IMR-90 (cell line): Measurements from ENCODE around the gene MYO7B. TPM values are rescaled to one million over a fixed set of nuclear protein-coding genes. Genes with fewer than 3 reads are reported as not detected.

Experiments used
- ATAC-seq: fragments of 200-7000 bp; cut with Tn5 transposase; 2 replicates; pipeline ENCODE4 v1.9.1; 2020; ENCODE audit warnings: low read depth, mild to moderate bottlenecking, moderate library complexity
- BruUV-seq: library from RNA; stranded (reverse); fragments of 400-500 nt; replicated peaks from 2 replicates; lab custom pipeline; 2021; lab: Mats Ljungman, UMichigan
- CTCF ChIA-PET: fragments of 300-600 bp; formaldehyde crosslinking; extraction: SDS; loops from one replicate; lab custom pipeline; 2021; ENCODE audit warnings: antibody characterized with exemption; lab: Yijun Ruan, JAX
- POLR2A ChIA-PET: fragments of 300-600 bp; sonication (Branson Sonifier 250); formaldehyde crosslinking; loops from one replicate; lab custom pipeline; 2022; ENCODE audit warnings: antibody characterized with exemption; ENCODE audit not compliant: unreplicated experiment; lab: Charles Lee
- DNase-seq: peaks from one replicate; pipeline ENCODE4 v3.0.0; 2013
- H2AFZ ChIP-seq: replicated peaks from 2 replicates; pipeline ENCODE3; 2013; ENCODE audit warnings: low read length, mild to moderate bottlenecking; ENCODE audit not compliant: poor library complexity
- H2AK5ac ChIP-seq: 2 replicates; pipeline ENCODE4 v1.6.1; 2013; ENCODE audit warnings: low read depth, low read length, inconsistent platforms
- H2AK9ac ChIP-seq: replicated peaks from 2 replicates; pipeline ENCODE3; 2013; ENCODE audit warnings: mild to moderate bottlenecking, low read depth, low read length, moderate library complexity; ENCODE audit not compliant: poor library complexity
- H2BK120ac ChIP-seq: 2 replicates; pipeline ENCODE4 v1.6.1; 2013; ENCODE audit warnings: low read depth, low read length, inconsistent platforms
- H2BK15ac ChIP-seq: 3 replicates; pipeline ENCODE4 v1.6.1; 2013; ENCODE audit warnings: low read depth, low read length, inconsistent platforms
- H2BK20ac ChIP-seq: 2 replicates; pipeline ENCODE4 v1.6.1; 2013; ENCODE audit warnings: low read depth, mild to moderate bottlenecking, inconsistent platforms, low read length, moderate library complexity
- H2BK5ac ChIP-seq: 2 replicates; pipeline ENCODE4 v1.6.1; 2013; ENCODE audit warnings: mild to moderate bottlenecking, low read depth, low read length, inconsistent platforms; ENCODE audit not compliant: poor library complexity, severe bottlenecking
- H3K14ac ChIP-seq: replicated peaks from 2 replicates; pipeline ENCODE4 v1.6.1; 2013; ENCODE audit warnings: low read depth, low read length, inconsistent platforms
- H3K18ac ChIP-seq: 2 replicates; pipeline ENCODE4 v1.6.1; 2013; ENCODE audit warnings: low read depth, low read length, control low read depth
- H3K23ac ChIP-seq: 2 replicates; pipeline ENCODE4 v1.6.1; 2013; ENCODE audit warnings: low read depth, low read length, inconsistent platforms
- H3K27ac ChIP-seq: 2 replicates; pipeline ENCODE4 v1.5.1; 2013; ENCODE audit warnings: mild to moderate bottlenecking, control low read depth, low read length; ENCODE audit not compliant: insufficient read depth
- H3K27me3 ChIP-seq: 2 replicates; pipeline ENCODE4 v1.6.1; 2013; ENCODE audit warnings: low read length; ENCODE audit not compliant: control insufficient read depth, insufficient read depth
- H3K36me3 ChIP-seq: 2 replicates; pipeline ENCODE4 v1.6.1; 2013; ENCODE audit warnings: low read length, mixed read lengths; ENCODE audit not compliant: control insufficient read depth, insufficient read depth
- H3K4ac ChIP-seq: 2 replicates; pipeline ENCODE4 v1.6.1; 2013; ENCODE audit warnings: low read depth, low read length, inconsistent platforms
- H3K4me1 ChIP-seq: 2 replicates; pipeline ENCODE4 v1.6.1; 2013; ENCODE audit warnings: low read length, mixed read lengths; ENCODE audit not compliant: control insufficient read depth, insufficient read depth
- H3K4me2 ChIP-seq: 2 replicates; pipeline ENCODE4 v1.6.1; 2013; ENCODE audit warnings: low read depth, mild to moderate bottlenecking, control low read depth, low read length, moderate library complexity
- H3K4me3 ChIP-seq: 2 replicates; pipeline ENCODE4 v1.5.1; 2013; ENCODE audit warnings: low read depth, mild to moderate bottlenecking, control low read depth, low read length, moderate library complexity; ENCODE audit not compliant: insufficient read depth
- H3K56ac ChIP-seq: 2 replicates; pipeline ENCODE4 v1.6.1; 2013; ENCODE audit warnings: low read length, inconsistent platforms; ENCODE audit not compliant: insufficient read depth; ENCODE audit errors: extremely low read depth
- H3K79me1 ChIP-seq, 2 experiments: 2 replicates each; pipeline ENCODE4 v1.6.1; 2013; ENCODE audit warnings: low read length in 2 of 2, inconsistent platforms in 1 of 2, low read depth in 1 of 2
- H3K9ac ChIP-seq: 2 replicates; pipeline ENCODE4 v1.6.1; 2013; ENCODE audit warnings: low read depth, low read length, control low read depth
- H3K9me1 ChIP-seq: 2 replicates; pipeline ENCODE4 v1.6.1; 2013; ENCODE audit warnings: low read length, inconsistent platforms; ENCODE audit not compliant: insufficient read depth
- H3K9me3 ChIP-seq: 2 replicates; pipeline ENCODE4 v1.6.1; 2013; ENCODE audit warnings: low read length; ENCODE audit not compliant: control insufficient read depth, insufficient read depth
- H4K20me1 ChIP-seq: 2 replicates; pipeline ENCODE4 v1.6.1; 2013; ENCODE audit warnings: low read length, inconsistent platforms; ENCODE audit not compliant: insufficient read depth
- H4K5ac ChIP-seq: 2 replicates; pipeline ENCODE4 v1.6.1; 2013; ENCODE audit warnings: mild to moderate bottlenecking, low read depth, low read length, control low read depth
- H4K8ac ChIP-seq, 2 experiments: 2 replicates each; pipeline ENCODE4 v1.6.1; 2013; ENCODE audit warnings: low read depth in 2 of 2, low read length in 2 of 2, control low read depth in 1 of 2, inconsistent platforms in 1 of 2
- H4K91ac ChIP-seq: 2 replicates; pipeline ENCODE4 v1.6.1; 2013; ENCODE audit warnings: low read depth, low read length, inconsistent platforms; ENCODE audit not compliant: insufficient read depth
- BHLHE40 ChIP-seq: fragments of 150-350 bp; IDR thresholded peaks from 2 replicates; pipeline ENCODE4 v1.6.1; 2016; ENCODE audit warnings: mild to moderate bottlenecking, low read depth, low read length
- CEBPB ChIP-seq: IDR thresholded peaks from 2 replicates; pipeline ENCODE4 v1.6.1; 2012; ENCODE audit warnings: low read depth, low read length, improper control_type of control experiment
- ELK1 ChIP-seq: fragments of 150-350 bp; IDR thresholded peaks from 2 replicates; pipeline ENCODE4 v1.6.1; 2016; ENCODE audit warnings: low read depth, mild to moderate bottlenecking, low read length, moderate library complexity, borderline replicate concordance
- FOS ChIP-seq: fragments of 150-350 bp; IDR thresholded peaks from 2 replicates; pipeline ENCODE4 v1.6.1; 2016; ENCODE audit warnings: low read depth, low read length
- MAZ ChIP-seq: IDR thresholded peaks from 2 replicates; pipeline ENCODE4 v1.6.1; 2012; ENCODE audit warnings: low read depth, mild to moderate bottlenecking, low read length, improper control_type of control experiment, moderate library complexity, borderline replicate concordance
- NFE2L2 ChIP-seq: fragments of 150-350 bp; IDR thresholded peaks from 2 replicates; pipeline ENCODE4 v1.6.1; 2016; ENCODE audit warnings: low read depth, mild to moderate bottlenecking, low read length
- POLR2A ChIP-seq: IDR thresholded peaks from 2 replicates; pipeline ENCODE4 v1.6.1; 2012; ENCODE audit warnings: mild to moderate bottlenecking, low read depth, low read length
- WGBS, 2 experiments: methylation state at CpG; one replicate each; pipeline versions ENCODE4 v1.1.5 to v1.1.7; 2013; ENCODE audit warnings: missing lambda C conversion rate in 2 of 2; ENCODE audit not compliant: insufficient read length in 1 of 2; ENCODE audit errors: extremely low coverage in 2 of 2; 5-methylcytosine and 5-hydroxymethylcytosine counted together
- dilution Hi-C: fragments of 300-500 bp; cut with HindIII; formaldehyde crosslinking; loops from one replicate; pipeline ENCODE4 v1.14.3; 2018; ENCODE audit warnings: low sequenced_read_pairs; ENCODE audit not compliant: unreplicated experiment
- in situ Hi-C: fragments of 300-500 bp; cut with MboI; formaldehyde crosslinking; loops from 3 replicates; pipeline ENCODE4 v1.14.3; 2019; ENCODE audit warnings: low sequenced_read_pairs, inconsistent platforms, mixed read lengths
- intact Hi-C: fragments of 100-400 bp; cut with micrococcal nuclease; formaldehyde crosslinking; loops from 2 replicates; pipeline ENCODE4 v1.10.0; 2022
- polyA plus RNA-seq, 3 experiments: library from polyadenylated mRNA; depleted of rRNA; stranded (reverse); fragments of >200 nt; gene quantifications; 2 replicates each; pipeline ENCODE4 v1.2.3, GENCODE V29; 2012; ENCODE audit warnings: low replicate concordance in 1 of 3
- total RNA-seq: library from RNA; depleted of rRNA; stranded (reverse); fragments of >200 nt; gene quantifications from 2 replicates; pipeline ENCODE4 v1.2.3, GENCODE V29; 2012

Gene MYO7B
- total and polyA plus RNA-seq, 2 of the 4 experiments (the other 2 are of a cell fraction): 0.18 to 0.46 TPM

DNA sequence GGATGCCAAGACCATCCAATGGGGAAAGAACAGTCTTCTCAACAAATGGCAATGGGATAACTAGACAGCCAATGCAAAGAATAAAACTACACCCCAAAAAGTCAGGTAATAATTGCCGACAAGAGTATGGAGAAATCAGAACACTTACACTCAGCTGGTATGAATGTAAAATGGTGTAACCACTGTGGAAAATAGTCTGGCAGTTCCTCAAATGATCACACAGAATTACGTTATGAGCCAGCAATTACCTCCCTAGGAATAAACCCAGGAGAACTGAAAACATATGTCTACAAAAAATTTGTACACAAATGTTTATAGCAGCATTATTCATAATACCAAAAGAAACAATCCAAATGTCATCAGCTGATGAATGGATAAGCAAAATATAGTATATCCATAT lies 18.0 kb upstream of the MYO7B start:
- Histone ChIP-seq H2BK5ac (no peak overlapping the region), H3K36me3 (peaks cover 19% of the 10 kb centered on the region), H4K5ac (no peak overlapping the region), H3K4me1 (peaks cover under 1% of the 10 kb centered on the region; the same call in 1 of the 2 replicates), H3K56ac (no peak overlapping the region), H3K4me2 (no peak overlapping the region), H2AK9ac (no peak overlapping the region), H3K9ac (no peak overlapping the region), H3K27me3 (no peaks in the 10 kb centered on the region), H2BK20ac (no peak overlapping the region), H4K8ac (no peak overlapping the region), H3K79me1 (peaks cover 45 to 55% of the 10 kb centered on the region in 2 experiments), H2BK120ac (no peak overlapping the region), H3K9me3 (no peaks in the 10 kb centered on the region), H3K4me3 (no peak overlapping the region), H2AK5ac (no peak overlapping the region), H3K9me1 (peaks cover 10% of the 10 kb centered on the region), H3K23ac (no peak overlapping the region), H2AFZ (no peak overlapping the region), H3K4ac (no peak overlapping the region), H4K20me1 (peaks cover 37% of the 10 kb centered on the region), H3K27ac (no peak overlapping the region), H3K14ac (no peak overlapping the region), H3K18ac (no peak overlapping the region), H4K91ac (no peak overlapping the region), H2BK15ac (no peak overlapping the region)
- ChIA-PET POLR2A (no interaction called here), CTCF (no interaction called here)
- no CpG with 5 or more reads among the region's 2 CpGs for WGBS, 2 experiments
- ATAC-seq: no peak
- in situ Hi-C loops: no loop called here
- intact Hi-C loops: no loop called here
- dilution Hi-C loops: no loop called here
- no peak for DNase-seq
- no TSS peak for BruUV-seq
- TF ChIP-seq FOS: no peak
- no peak for TF ChIP-seq POLR2A
- TF ChIP-seq CEBPB: no peak
- no peak for TF ChIP-seq MAZ
- no peak for TF ChIP-seq ELK1
- no peak for TF ChIP-seq NFE2L2
- TF ChIP-seq BHLHE40: no peak
